Panc1 (cell line): ENCODE data around the gene TTC9C. TPM values are rescaled to one million over a fixed set of nuclear protein-coding genes. Genes with fewer than 3 reads are reported as not detected.

Experiments
- ATAC-seq: fragments of 200-7000 bp; cut with Tn5 transposase; 2 replicates; pipeline ENCODE4 v1.9.1; 2020; ENCODE audit warnings: mild to moderate bottlenecking, moderate library complexity
- BruUV-seq: library from RNA; stranded (reverse); fragments of 400-500 nt; replicated peaks from 2 replicates; lab custom pipeline; 2021; lab: Mats Ljungman, UMichigan
- CTCF ChIA-PET: fragments of 300-600 bp; sonication (Branson Sonifier 250); formaldehyde crosslinking; loops from one replicate; lab custom pipeline; 2022; ENCODE audit warnings: antibody characterized with exemption; lab: Charles Lee
- POLR2A ChIA-PET: fragments of 300-600 bp; sonication (Branson Sonifier 250); formaldehyde crosslinking; loops from one replicate; lab custom pipeline; 2022; ENCODE audit warnings: antibody characterized with exemption; lab: Charles Lee
- DNase-seq: peaks from one replicate; pipeline ENCODE4 v3.0.0-alpha.2; 2010; ENCODE audit warnings: low read depth, low spot score
- H3K27ac ChIP-seq: 2 replicates; pipeline ENCODE4 v1.5.1; 2011; ENCODE audit warnings: mild to moderate bottlenecking, low read length, inconsistent platforms
- H3K27me3 ChIP-seq: fragments of 200-500 bp; sonication (Bioruptor generic); 2 replicates; pipeline ENCODE4 v1.6.0; 2014; ENCODE audit warnings: low read length, inconsistent platforms; ENCODE audit not compliant: control insufficient read depth, insufficient read depth
- H3K36me3 ChIP-seq: fragments of 200-500 bp; sonication (Bioruptor generic); 2 replicates; pipeline ENCODE4 v1.5.1; 2014; ENCODE audit warnings: inconsistent platforms, mild to moderate bottlenecking, low read length, moderate library complexity; ENCODE audit not compliant: control insufficient read depth, insufficient read depth
- H3K4me1 ChIP-seq: 2 replicates; pipeline ENCODE4 v1.5.1; 2011; ENCODE audit warnings: inconsistent platforms, mild to moderate bottlenecking, low read length, moderate library complexity; ENCODE audit not compliant: control insufficient read depth, insufficient read depth
- H3K4me3 ChIP-seq, 2 experiments: 2 replicates each; pipeline ENCODE4 v1.5.1; 2011 to 2012; ENCODE audit warnings: low read depth in 2 of 2, low read length in 2 of 2, mild to moderate bottlenecking in 2 of 2, inconsistent platforms in 1 of 2, moderate library complexity in 1 of 2
- H3K9me3 ChIP-seq: fragments of 200-500 bp; sonication (Bioruptor generic); 2 replicates; pipeline ENCODE4 v1.5.1; 2014; ENCODE audit warnings: low read depth, mild to moderate bottlenecking, inconsistent platforms, low read length, moderate library complexity; ENCODE audit not compliant: control insufficient read depth, insufficient read depth
- POLR2AphosphoS5 ChIP-seq: IDR thresholded peaks from 2 replicates; pipeline ENCODE4 v1.6.1; 2012; ENCODE audit warnings: mild to moderate bottlenecking, low read depth, low read length, moderate library complexity
- SIN3A ChIP-seq: IDR thresholded peaks from 2 replicates; pipeline ENCODE4 v1.6.1; 2012; ENCODE audit warnings: low read depth, mild to moderate bottlenecking, low read length, moderate library complexity, borderline replicate concordance; ENCODE audit not compliant: insufficient read depth
- TCF7L2 ChIP-seq: IDR thresholded peaks from 2 replicates; pipeline ENCODE4 v1.6.1; 2011; ENCODE audit warnings: mild to moderate bottlenecking, low read depth, low read length, inconsistent platforms
- in situ Hi-C: cut with HindIII; loops from 2 replicates; pipeline ENCODE4 v1.10.0; 2016; ENCODE audit warnings: low sequenced_read_pairs, low pct_unique_long_range_greater_than_20kb
- intact Hi-C: fragments of 100-400 bp; cut with micrococcal nuclease; formaldehyde crosslinking; loops from one replicate; pipeline ENCODE4 v1.10.0; 2022; ENCODE audit not compliant: unreplicated experiment
- total RNA-seq: library from RNA; stranded (reverse); gene quantifications from one replicate; pipeline ENCODE4 v1.2.1, GENCODE V29; 2021; ENCODE audit not compliant: unreplicated experiment
- TF ChIP-seq, protein P1 (sequence below), 2 experiments: IDR thresholded peaks; 2 replicates each; pipeline ENCODE4 v1.6.1; 2011 to 2012; ENCODE audit warnings: low read depth in 2 of 2, control low read depth in 1 of 2, low read length in 1 of 2, mild to moderate bottlenecking in 1 of 2, moderate library complexity in 1 of 2; ENCODE audit not compliant: insufficient read depth in 1 of 2
- TF ChIP-seq, protein P2 (sequence below): fragments of 450-650 bp; IDR thresholded peaks from 2 replicates; pipeline ENCODE4 v1.5.1; 2017; ENCODE audit warnings: mild to moderate bottlenecking

TTC9C gene
- total RNA-seq, 1 experiment from 2014 or later: 39.4 TPM

DNA sequence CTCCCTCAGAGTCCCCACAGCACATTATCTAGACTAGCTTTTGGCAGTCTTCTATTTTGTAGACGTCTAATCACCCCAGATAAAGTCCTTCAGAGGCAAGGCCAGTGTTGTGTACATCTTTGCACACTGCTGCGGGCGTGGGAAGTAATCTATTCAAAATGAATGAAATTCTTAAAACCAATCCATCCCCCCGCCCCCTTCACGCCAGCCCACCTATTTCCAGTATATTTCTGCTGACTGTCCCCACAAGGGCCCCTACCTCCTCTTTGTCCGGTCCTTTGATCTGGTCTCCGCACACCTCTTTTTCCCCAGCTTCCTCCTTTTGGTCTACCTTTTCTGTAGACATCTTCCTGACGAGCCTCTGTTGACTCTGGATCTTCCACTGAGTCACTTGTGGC is 21.4 kb upstream of the TTC9C start:
- H3K4me3 ChIP-seq: peak overlapping the region; percentile 77 to 89; a peak in 3 of 4 replicates
- ChIA-PET CTCF (no interaction called here), POLR2A (no interaction called here)
- intact Hi-C loops: no loop called here
- TF ChIP-seq, protein P1, sequence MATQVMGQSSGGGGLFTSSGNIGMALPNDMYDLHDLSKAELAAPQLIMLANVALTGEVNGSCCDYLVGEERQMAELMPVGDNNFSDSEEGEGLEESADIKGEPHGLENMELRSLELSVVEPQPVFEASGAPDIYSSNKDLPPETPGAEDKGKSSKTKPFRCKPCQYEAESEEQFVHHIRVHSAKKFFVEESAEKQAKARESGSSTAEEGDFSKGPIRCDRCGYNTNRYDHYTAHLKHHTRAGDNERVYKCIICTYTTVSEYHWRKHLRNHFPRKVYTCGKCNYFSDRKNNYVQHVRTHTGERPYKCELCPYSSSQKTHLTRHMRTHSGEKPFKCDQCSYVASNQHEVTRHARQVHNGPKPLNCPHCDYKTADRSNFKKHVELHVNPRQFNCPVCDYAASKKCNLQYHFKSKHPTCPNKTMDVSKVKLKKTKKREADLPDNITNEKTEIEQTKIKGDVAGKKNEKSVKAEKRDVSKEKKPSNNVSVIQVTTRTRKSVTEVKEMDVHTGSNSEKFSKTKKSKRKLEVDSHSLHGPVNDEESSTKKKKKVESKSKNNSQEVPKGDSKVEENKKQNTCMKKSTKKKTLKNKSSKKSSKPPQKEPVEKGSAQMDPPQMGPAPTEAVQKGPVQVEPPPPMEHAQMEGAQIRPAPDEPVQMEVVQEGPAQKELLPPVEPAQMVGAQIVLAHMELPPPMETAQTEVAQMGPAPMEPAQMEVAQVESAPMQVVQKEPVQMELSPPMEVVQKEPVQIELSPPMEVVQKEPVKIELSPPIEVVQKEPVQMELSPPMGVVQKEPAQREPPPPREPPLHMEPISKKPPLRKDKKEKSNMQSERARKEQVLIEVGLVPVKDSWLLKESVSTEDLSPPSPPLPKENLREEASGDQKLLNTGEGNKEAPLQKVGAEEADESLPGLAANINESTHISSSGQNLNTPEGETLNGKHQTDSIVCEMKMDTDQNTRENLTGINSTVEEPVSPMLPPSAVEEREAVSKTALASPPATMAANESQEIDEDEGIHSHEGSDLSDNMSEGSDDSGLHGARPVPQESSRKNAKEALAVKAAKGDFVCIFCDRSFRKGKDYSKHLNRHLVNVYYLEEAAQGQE (IDR thresholded peaks at IDR 0.05; ENCODE audit: insufficient read depth in 1 of 2, low read depth in 2 of 2, low read length in 1 of 2): no peak
- TF ChIP-seq SIN3A (no peak), TCF7L2 (no peak), POLR2AphosphoS5 (no peak)
- TF ChIP-seq, protein P2, sequence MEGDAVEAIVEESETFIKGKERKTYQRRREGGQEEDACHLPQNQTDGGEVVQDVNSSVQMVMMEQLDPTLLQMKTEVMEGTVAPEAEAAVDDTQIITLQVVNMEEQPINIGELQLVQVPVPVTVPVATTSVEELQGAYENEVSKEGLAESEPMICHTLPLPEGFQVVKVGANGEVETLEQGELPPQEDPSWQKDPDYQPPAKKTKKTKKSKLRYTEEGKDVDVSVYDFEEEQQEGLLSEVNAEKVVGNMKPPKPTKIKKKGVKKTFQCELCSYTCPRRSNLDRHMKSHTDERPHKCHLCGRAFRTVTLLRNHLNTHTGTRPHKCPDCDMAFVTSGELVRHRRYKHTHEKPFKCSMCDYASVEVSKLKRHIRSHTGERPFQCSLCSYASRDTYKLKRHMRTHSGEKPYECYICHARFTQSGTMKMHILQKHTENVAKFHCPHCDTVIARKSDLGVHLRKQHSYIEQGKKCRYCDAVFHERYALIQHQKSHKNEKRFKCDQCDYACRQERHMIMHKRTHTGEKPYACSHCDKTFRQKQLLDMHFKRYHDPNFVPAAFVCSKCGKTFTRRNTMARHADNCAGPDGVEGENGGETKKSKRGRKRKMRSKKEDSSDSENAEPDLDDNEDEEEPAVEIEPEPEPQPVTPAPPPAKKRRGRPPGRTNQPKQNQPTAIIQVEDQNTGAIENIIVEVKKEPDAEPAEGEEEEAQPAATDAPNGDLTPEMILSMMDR: no peak
- ATAC-seq (no peak), DNase-seq (no peak)
- peak overlapping the region; percentile 80 for H3K27ac ChIP-seq
- H3K9me3 ChIP-seq: no peaks in the 10 kb centered on the region
- H3K4me1 ChIP-seq: peaks cover 23% of the 10 kb centered on the region
- no peaks in the 10 kb centered on the region for H3K27me3 ChIP-seq
- H3K36me3 ChIP-seq: no peaks in the 10 kb centered on the region; the same call in 1 of the 2 replicates
- in situ Hi-C loops: no loop called here
- no TSS peak for BruUV-seq

DNA sequence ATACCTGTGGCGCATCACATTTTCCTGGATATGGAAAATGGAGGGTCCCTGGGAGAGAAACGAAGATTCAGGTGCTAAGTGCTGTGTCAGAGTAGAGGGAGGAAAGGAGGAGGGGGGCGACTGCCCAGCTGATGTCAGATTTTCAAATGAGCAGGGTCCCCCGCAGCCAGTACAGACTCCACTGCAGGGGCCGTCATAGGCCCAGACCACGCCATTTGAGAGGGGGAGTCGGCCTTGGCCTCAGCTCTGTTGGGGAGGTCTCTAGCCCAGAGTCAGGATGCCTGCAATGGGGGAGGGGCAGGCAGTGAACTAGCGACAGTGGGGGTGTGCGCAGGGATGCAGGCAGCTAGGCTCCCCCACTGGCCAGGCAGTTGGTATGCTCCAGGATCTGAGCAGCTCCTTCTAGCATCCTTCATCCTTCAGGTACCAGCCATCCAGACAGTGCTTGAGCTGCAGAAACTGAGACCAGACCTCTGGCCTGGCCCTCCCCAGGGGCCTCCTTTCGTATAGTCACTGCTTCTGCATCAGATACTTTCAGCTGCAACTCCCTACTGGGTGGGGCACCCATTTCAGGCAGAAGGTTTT is 20.9 kb upstream of the TTC9C start, which contains the start of the genes BSCL2 and GNG3:
TSS of gene BSCL2 (minus strand) at position 148 of the 585 bp plus-strand sequence. CDS start 229 bp downstream, outside the sequence.
TSS of gene GNG3 (plus strand) at position 400 of the 585 bp plus-strand sequence. CDS start 620 bp downstream, outside the sequence.
- peak within 1 kb of the TSS; percentile 80 for H3K27ac ChIP-seq
- no peaks in the 10 kb centered on the region for H3K9me3 ChIP-seq
- H3K27me3 ChIP-seq: no peaks in the 10 kb centered on the region
- ChIA-PET POLR2A (no interaction called here), CTCF (no interaction called here)
- no TSS peak for BruUV-seq
- no peak for DNase-seq
- TF ChIP-seq POLR2AphosphoS5 (no peak), SIN3A (no peak), TCF7L2 (no peak)
- TF ChIP-seq, protein P1 (IDR thresholded peaks at IDR 0.05; ENCODE audit: insufficient read depth in 1 of 2, low read depth in 2 of 2, low read length in 1 of 2): no peak
- TF ChIP-seq, protein P2: no peak
- in situ Hi-C loops (no loop called here), intact Hi-C loops (no loop called here)
- H3K4me1 ChIP-seq: peaks cover 23% of the 10 kb centered on the region
- no peaks in the 10 kb centered on the region; the same call in 1 of the 2 replicates for H3K36me3 ChIP-seq
- peak within 1 kb of the TSS; percentile 77 to 89 for H3K4me3 ChIP-seq
- ATAC-seq: no peak
